ENCODE measurements around the gene TP53INP2.

DNA sequence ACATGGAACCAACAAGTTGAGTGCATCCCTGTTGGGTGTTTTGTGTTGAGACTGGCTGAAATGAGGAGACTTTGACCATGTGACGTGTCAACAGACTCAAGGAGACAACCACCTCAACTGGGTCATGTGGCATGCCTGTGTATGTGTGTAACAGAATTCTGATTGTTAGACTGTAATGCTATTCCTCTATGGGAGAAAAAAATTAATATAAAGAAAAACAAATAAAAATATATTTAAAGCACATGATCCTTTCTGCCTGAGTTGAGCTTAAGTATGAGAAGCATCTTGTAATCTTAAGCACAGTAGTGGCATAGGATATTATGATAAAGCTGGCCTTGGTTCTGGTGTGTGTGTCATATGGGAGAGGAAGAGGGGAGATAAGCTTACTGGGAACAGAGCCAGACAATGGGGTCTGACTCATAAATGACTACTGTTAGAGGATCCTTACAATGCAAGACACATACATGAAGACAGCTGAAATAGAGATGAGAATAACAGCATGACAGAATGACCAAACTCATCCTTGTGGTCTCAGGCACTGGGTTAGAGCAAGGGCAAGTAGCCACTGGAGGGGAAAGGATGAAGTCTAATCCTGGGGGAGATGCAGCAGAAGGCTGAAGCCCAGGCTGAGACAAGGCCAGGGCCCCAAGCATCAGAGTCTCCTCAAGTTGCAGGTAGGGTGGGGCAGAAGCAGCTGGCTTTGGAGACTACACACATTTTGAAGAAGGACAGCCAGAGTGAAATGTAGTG is 9.2 kb downstream of the TP53INP2 start:
- TF ChIP-seq, protein P1, sequence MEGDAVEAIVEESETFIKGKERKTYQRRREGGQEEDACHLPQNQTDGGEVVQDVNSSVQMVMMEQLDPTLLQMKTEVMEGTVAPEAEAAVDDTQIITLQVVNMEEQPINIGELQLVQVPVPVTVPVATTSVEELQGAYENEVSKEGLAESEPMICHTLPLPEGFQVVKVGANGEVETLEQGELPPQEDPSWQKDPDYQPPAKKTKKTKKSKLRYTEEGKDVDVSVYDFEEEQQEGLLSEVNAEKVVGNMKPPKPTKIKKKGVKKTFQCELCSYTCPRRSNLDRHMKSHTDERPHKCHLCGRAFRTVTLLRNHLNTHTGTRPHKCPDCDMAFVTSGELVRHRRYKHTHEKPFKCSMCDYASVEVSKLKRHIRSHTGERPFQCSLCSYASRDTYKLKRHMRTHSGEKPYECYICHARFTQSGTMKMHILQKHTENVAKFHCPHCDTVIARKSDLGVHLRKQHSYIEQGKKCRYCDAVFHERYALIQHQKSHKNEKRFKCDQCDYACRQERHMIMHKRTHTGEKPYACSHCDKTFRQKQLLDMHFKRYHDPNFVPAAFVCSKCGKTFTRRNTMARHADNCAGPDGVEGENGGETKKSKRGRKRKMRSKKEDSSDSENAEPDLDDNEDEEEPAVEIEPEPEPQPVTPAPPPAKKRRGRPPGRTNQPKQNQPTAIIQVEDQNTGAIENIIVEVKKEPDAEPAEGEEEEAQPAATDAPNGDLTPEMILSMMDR (IDR thresholded peaks at IDR 0.05; ENCODE audit: insufficient read depth, low read length, poor library complexity, severe bottlenecking), result no peak
- TF ChIP-seq EZH2phosphoT487 (conservative IDR thresholded peaks at IDR 0.05; ENCODE audit: low read length), result no peak

All from SU-DHL-6 (cell line).